Neural cell (in vitro differentiated cells): ENCODE measurements around the gene OR52R1. TPM values are rescaled to one million over a fixed set of nuclear protein-coding genes. Genes with fewer than 3 reads are reported as not detected.
"Not testable (repeated sequence)": the region's sequence is repeated elsewhere in the genome, so short reads cannot be mapped to it uniquely, and the experiment has no call there.

Experiments used
- H2AFZ ChIP-seq: fragments of 200-600, 300-800 bp; sonication (generic), shearing (Covaris generic); 2 replicates; pipeline ENCODE4 v1.6.0; 2014; ENCODE audit warnings: low read depth, mild to moderate bottlenecking, antibody characterized with exemption, low read length, moderate library complexity
- H3F3A ChIP-seq: fragments of 200-600 bp; shearing (Covaris generic); 2 replicates; pipeline ENCODE4 v1.6.1; 2016; ENCODE audit warnings: mild to moderate bottlenecking, moderate library complexity, mixed read lengths, antibody characterized with exemption, low read length; ENCODE audit not compliant: insufficient read depth, poor library complexity, severe bottlenecking
- H3K27ac ChIP-seq: fragments of 200-600, 300-800 bp; sonication (generic), shearing (Covaris generic); 2 replicates; pipeline ENCODE4 v1.5.1; 2014; ENCODE audit warnings: mild to moderate bottlenecking, low read length, moderate library complexity
- H3K27me3 ChIP-seq: fragments of 300-800, 200-600 bp; sonication (generic), shearing (Covaris generic); 2 replicates; pipeline ENCODE4 v1.6.0; 2014; ENCODE audit warnings: mild to moderate bottlenecking, low read depth, low read length, moderate library complexity; ENCODE audit not compliant: insufficient read depth
- H3K36me3 ChIP-seq: fragments of 300-800, 200-600 bp; sonication (generic), shearing (Covaris generic); 2 replicates; pipeline ENCODE4 v1.5.1; 2014; ENCODE audit warnings: mild to moderate bottlenecking, antibody characterized with exemption, low read length, moderate library complexity; ENCODE audit not compliant: insufficient read depth
- H3K4me2 ChIP-seq: fragments of 300-800, 200-600 bp; sonication (generic), shearing (Covaris generic); 2 replicates; pipeline ENCODE4 v1.6.0; 2014; ENCODE audit warnings: mild to moderate bottlenecking, low read length
- H3K4me3 ChIP-seq: fragments of 300-800, 200-600 bp; sonication (generic), shearing (Covaris generic); 2 replicates; pipeline ENCODE4 v1.5.1; 2014; ENCODE audit warnings: mild to moderate bottlenecking, low read length, moderate library complexity
- H3K79me2 ChIP-seq: fragments of 200-600 bp; shearing (Covaris generic); replicated peaks from 2 replicates; pipeline ENCODE4 v1.6.0; 2014; ENCODE audit warnings: mild to moderate bottlenecking, low read length, moderate library complexity; ENCODE audit not compliant: insufficient read depth
- H3K9ac ChIP-seq: fragments of 300-800, 200-600 bp; sonication (generic), shearing (Covaris generic); 2 replicates; pipeline ENCODE4 v1.6.1; 2016; ENCODE audit warnings: mild to moderate bottlenecking, low read length, mixed read lengths
- H3K9me2 ChIP-seq: fragments of 200-600 bp; shearing (Covaris generic); 2 replicates; pipeline ENCODE4 v1.6.1; 2016; ENCODE audit warnings: mild to moderate bottlenecking, low read length, mixed read lengths; ENCODE audit not compliant: insufficient read depth
- H3K9me3 ChIP-seq: fragments of 200-600, 300-800 bp; sonication (generic), shearing (Covaris generic); 2 replicates; pipeline ENCODE4 v1.6.1; 2016; ENCODE audit warnings: mild to moderate bottlenecking, mixed run types, low read length, moderate library complexity, mixed read lengths
- H4K20me1 ChIP-seq: fragments of 200-600 bp; shearing (Covaris generic); 2 replicates; pipeline ENCODE4 v1.6.1; 2016; ENCODE audit warnings: mild to moderate bottlenecking, mixed run types; ENCODE audit not compliant: insufficient read depth
- CTCF ChIP-seq: fragments of 450-650 bp; IDR thresholded peaks from 2 replicates; pipeline ENCODE4 v1.5.1; 2014; ENCODE audit warnings: antibody characterized with exemption, mild to moderate bottlenecking, moderate library complexity; ENCODE audit not compliant: poor library complexity, severe bottlenecking
- EP300 ChIP-seq: fragments of 450-650 bp; conservative IDR thresholded peaks from 2 replicates; pipeline ENCODE4 v1.6.1; 2014; ENCODE audit warnings: antibody characterized with exemption, mild to moderate bottlenecking, moderate library complexity; ENCODE audit not compliant: poor library complexity, severe bottlenecking
- EZH2 ChIP-seq: fragments of 200-600, 300-800 bp; shearing (Covaris generic), sonication (generic); IDR thresholded peaks from 2 replicates; pipeline ENCODE4 v1.6.1; 2014; ENCODE audit warnings: antibody characterized with exemption, low read length, borderline replicate concordance, mild to moderate bottlenecking; ENCODE audit not compliant: insufficient read depth, poor library complexity, severe bottlenecking
- MXI1 ChIP-seq: fragments of 450-650 bp; conservative IDR thresholded peaks from 2 replicates; pipeline ENCODE4 v1.6.1; 2014; ENCODE audit warnings: antibody characterized with exemption, mild to moderate bottlenecking; ENCODE audit not compliant: poor library complexity, severe bottlenecking
- POLR2AphosphoS5 ChIP-seq: IDR thresholded peaks from 2 replicates; pipeline ENCODE4 v1.6.1; 2012
- RAD21 ChIP-seq: fragments of 450-650 bp; conservative IDR thresholded peaks from 2 replicates; pipeline ENCODE4 v1.6.1; 2014; ENCODE audit warnings: antibody characterized with exemption, mild to moderate bottlenecking, moderate library complexity
- REST ChIP-seq: IDR thresholded peaks from 2 replicates; pipeline ENCODE4 v1.6.1; 2012; ENCODE audit warnings: borderline replicate concordance
- SMC3 ChIP-seq: fragments of 450-650 bp; conservative IDR thresholded peaks from 2 replicates; pipeline ENCODE4 v1.6.1; 2014; ENCODE audit warnings: antibody characterized with exemption, mild to moderate bottlenecking, moderate library complexity; ENCODE audit not compliant: poor library complexity
- TAF1 ChIP-seq: IDR thresholded peaks from 2 replicates; pipeline ENCODE4 v1.6.1; 2012; ENCODE audit warnings: low read depth
- polyA plus RNA-seq: library from polyadenylated mRNA; depleted of rRNA; stranded (reverse); fragments of >200 nt; gene quantifications from 2 replicates; pipeline ENCODE4 v1.2.3, GENCODE V29; 2014

The OR52R1 gene
- polyA plus RNA-seq, 1 donor from 2014 or later: not detected

GRCh38 chr11:4809246-4809645 is 5.1 kb upstream of the OR52R1 start:
- no peaks in the 10 kb centered on the region for H3F3A ChIP-seq
- H4K20me1 ChIP-seq: no peaks in the 10 kb centered on the region
- H3K9me2 ChIP-seq: no peaks in the 10 kb centered on the region
- no peaks in the 10 kb centered on the region for H3K36me3 ChIP-seq
- no peak overlapping the region for H3K4me2 ChIP-seq
- no peaks in the 10 kb centered on the region for H3K27me3 ChIP-seq
- H2AFZ ChIP-seq: no peak overlapping the region
- TF ChIP-seq CTCF: no peak
- no peak overlapping the region for H3K4me3 ChIP-seq
- no peaks in the 10 kb centered on the region for H3K9me3 ChIP-seq
- H3K27ac ChIP-seq: no peak overlapping the region
- H3K9ac ChIP-seq: no peak overlapping the region
- H3K79me2 ChIP-seq: no peaks in the 10 kb centered on the region

- no peak overlapping the region for H3K9ac ChIP-seq
- H3K9me3 ChIP-seq: no peaks in the 10 kb centered on the region
- H3K4me3 ChIP-seq: no peak overlapping the region
- H3K79me2 ChIP-seq: no peaks in the 10 kb centered on the region
- no peaks in the 10 kb centered on the region for H3K9me2 ChIP-seq
- H2AFZ ChIP-seq: no peak overlapping the region
- TF ChIP-seq MXI1: no peak
- TF ChIP-seq POLR2AphosphoS5: no peak
- TF ChIP-seq TAF1: no peak
- TF ChIP-seq RAD21: no peak
- H3K27me3 ChIP-seq: no peaks in the 10 kb centered on the region
- H4K20me1 ChIP-seq: no peaks in the 10 kb centered on the region
- H3K4me2 ChIP-seq: no peak overlapping the region
- H3K27ac ChIP-seq: no peak overlapping the region
- H3F3A ChIP-seq: no peaks in the 10 kb centered on the region
- no peaks in the 10 kb centered on the region for H3K36me3 ChIP-seq
These were observed 4.3 kb upstream of the OR52R1 start for GRCh38 chr11:4808476-4808875.

- not testable (repeated sequence) for H3K27ac ChIP-seq, H3F3A ChIP-seq, H3K4me2 ChIP-seq, H3K9me2 ChIP-seq, H4K20me1 ChIP-seq, H3K36me3 ChIP-seq, H3K9me3 ChIP-seq, H3K27me3 ChIP-seq, H3K4me3 ChIP-seq, H3K79me2 ChIP-seq, H3K9ac ChIP-seq, H2AFZ ChIP-seq
These were observed 2.9 kb downstream of the OR52R1 start for GRCh38 chr11:4801316-4801715.

- no peak overlapping the region for H3K4me2 ChIP-seq
- H3K4me3 ChIP-seq: no peak overlapping the region
- no peaks in the 10 kb centered on the region for H3K79me2 ChIP-seq
- H3K27me3 ChIP-seq: no peaks in the 10 kb centered on the region
- H4K20me1 ChIP-seq: no peaks in the 10 kb centered on the region
- H3K9ac ChIP-seq: no peak overlapping the region
- H3K9me2 ChIP-seq: no peaks in the 10 kb centered on the region
- no peaks in the 10 kb centered on the region for H3F3A ChIP-seq
- no peak overlapping the region for H2AFZ ChIP-seq
- H3K27ac ChIP-seq: no peak overlapping the region
- TF ChIP-seq CTCF: no peak
- no peak for TF ChIP-seq EZH2
- no peak for TF ChIP-seq REST
- no peak for TF ChIP-seq EP300
- TF ChIP-seq SMC3: no peak
- TF ChIP-seq RAD21: no peak
- TF ChIP-seq POLR2AphosphoS5: no peak
- TF ChIP-seq TAF1: no peak
- no peaks in the 10 kb centered on the region for H3K36me3 ChIP-seq
- H3K9me3 ChIP-seq: no peaks in the 10 kb centered on the region
These were observed 5.6 kb downstream of the OR52R1 start for GRCh38 chr11:4798427-4799183.
